Activated CD4-positive, CD25-positive, alpha-beta regulatory T cell treated with anti-CD3 and anti-CD28 coated beads, Interleukin-2, amount 50 U/mL, for 16 hours (primary cell): Measurements from ENCODE around the gene NLGN4X.

Experiments
- DNase-seq: peaks from one replicate; pipeline ENCODE4 v3.0.0-alpha.2; 2020; ENCODE audit warnings: low read depth, low spot score

The NLGN4X gene

GRCh38 chrX:5867778-5868177, 360.9 kb downstream of the NLGN4X start:
- DNase-seq, result no peak

DNA sequence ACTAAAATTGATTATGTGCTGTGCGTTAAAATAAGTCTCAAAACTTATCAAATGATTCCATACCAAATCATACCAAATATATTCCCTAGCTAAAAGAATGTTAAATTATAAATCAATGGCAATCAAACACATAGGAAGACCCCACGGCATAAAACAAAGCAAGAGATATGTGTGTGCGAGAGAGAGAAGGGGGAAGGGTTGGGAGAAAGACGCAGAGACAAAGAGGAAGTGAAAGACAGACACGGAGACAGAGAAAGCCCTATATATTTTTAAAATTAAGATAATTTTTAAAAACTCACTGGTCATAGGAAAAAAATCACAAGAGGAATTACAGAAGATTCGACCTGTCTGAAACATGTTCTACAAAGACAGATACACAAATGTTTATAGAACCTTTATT, 371.4 kb downstream of the NLGN4X start:
- DNase-seq, result no peak

DNA sequence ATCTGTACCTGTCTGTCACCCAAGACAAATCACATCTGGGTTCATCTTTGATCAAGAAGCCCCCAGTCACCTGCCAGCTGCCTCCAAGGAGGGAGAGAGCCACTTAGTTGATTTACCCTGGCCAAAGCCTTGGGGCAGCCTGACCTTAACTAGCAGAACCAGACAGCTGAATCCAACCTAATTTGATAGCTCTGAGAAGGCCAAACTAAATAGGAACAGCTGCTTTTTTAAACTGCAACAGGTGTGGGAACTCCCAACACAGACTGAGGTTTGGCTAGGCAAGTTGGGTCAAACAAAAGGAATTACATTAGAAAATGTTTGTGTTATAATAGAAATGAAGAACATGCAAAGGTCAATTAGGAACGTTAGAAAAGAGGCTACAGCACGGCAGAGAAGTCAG, 375.7 kb downstream of the NLGN4X start:
- DNase-seq, result no peak

- DNase-seq, result no peak
Observed at GRCh38 chrX:5842601-5843000, 386.1 kb downstream of the NLGN4X start.
